OCI-LY1 (cell line): ENCODE measurements around the gene MAGI1.

ENCODE experiments used
- CTCF ChIP-seq: fragments of 200-600 bp; sonication (generic), shearing (Covaris generic); IDR thresholded peaks from 2 replicates; pipeline ENCODE4 v1.5.1; 2017; ENCODE audit warnings: mild to moderate bottlenecking, antibody characterized with exemption, low read length, moderate library complexity, mixed read lengths
- EZH2 ChIP-seq: fragments of 200-600 bp; sonication (generic), shearing (Covaris generic); IDR thresholded peaks from 2 replicates; pipeline ENCODE4 v1.8.0; 2017; ENCODE audit warnings: borderline replicate concordance, mixed run types, mild to moderate bottlenecking, antibody characterized with exemption, low read length, moderate library complexity, mixed read lengths

- TF ChIP-seq CTCF (no peak), EZH2 (no peak)
Observed at GRCh38 chr3:65433480-65433879, 605.2 kb downstream of the MAGI1 start.
